HG03175 (cell line): ENCODE data around the gene NUP153.
"Not testable (repeated sequence)": the region's sequence is repeated elsewhere in the genome, so short reads cannot be mapped to it uniquely, and the experiment has no call there.

Experiments used
- ATAC-seq: cut with Tn5 transposase; IDR thresholded peaks from one replicate; pipeline ENCODE4 v1.9.1; 2021; ENCODE audit warnings: mild to moderate bottlenecking, moderate library complexity; ENCODE audit not compliant: unreplicated experiment

Gene NUP153

GRCh38 chr6:17612048-17612447 lies 94.7 kb downstream of the NUP153 start:
- no peak for ATAC-seq

- no peak for ATAC-seq
These were observed 95.9 kb downstream of the NUP153 start for GRCh38 chr6:17610835-17611234.

GRCh38 chr6:17606606-17607005 lies 100.1 kb downstream of the NUP153 start:
- no peak for ATAC-seq

- ATAC-seq: no peak
These were observed 103.8 kb downstream of the NUP153 start for GRCh38 chr6:17602888-17603287.

- no peak for ATAC-seq
These were observed 105.4 kb downstream of the NUP153 start for GRCh38 chr6:17601386-17601703.

GRCh38 chr6:17600527-17601385 lies 106.0 kb downstream of the NUP153 start:
- peak; percentile 50 for ATAC-seq

- ATAC-seq: peak; percentile 88
These were observed 106.7 kb downstream of the NUP153 start, which contains the start of gene FAM8A1 for GRCh38 chr6:17599877-17600526. FAM8A1 (plus strand) TSS chr6:17600302; CDS start chr6:17600410, 108 bp downstream.

GRCh38 chr6:17596085-17596484 lies 110.6 kb downstream of the NUP153 start:
- ATAC-seq: no peak

GRCh38 chr6:17593246-17593645 lies 113.5 kb downstream of the NUP153 start:
- no peak for ATAC-seq

- no peak for ATAC-seq
These were observed 115.4 kb downstream of the NUP153 start for GRCh38 chr6:17591287-17591686.

- ATAC-seq: no peak
These were observed 117.2 kb downstream of the NUP153 start for GRCh38 chr6:17589406-17590096.

GRCh38 chr6:17588011-17588410 lies 118.7 kb downstream of the NUP153 start:
- no peak for ATAC-seq

- ATAC-seq: not testable (repeated sequence)
These were observed 120.1 kb downstream of the NUP153 start for GRCh38 chr6:17586623-17587022.

- peak; percentile 51 for ATAC-seq
These were observed 120.8 kb downstream of the NUP153 start for GRCh38 chr6:17585766-17586490.

GRCh38 chr6:17584241-17584803 lies 122.4 kb downstream of the NUP153 start:
- no peak for ATAC-seq

GRCh38 chr6:17583811-17584210 lies 122.9 kb downstream of the NUP153 start:
- no peak for ATAC-seq

GRCh38 chr6:17581282-17581681 lies 125.4 kb downstream of the NUP153 start:
- not testable (repeated sequence) for ATAC-seq

GRCh38 chr6:17580518-17581048 lies 126.1 kb downstream of the NUP153 start:
- peak; percentile 77 for ATAC-seq

- no peak for ATAC-seq
These were observed 129.7 kb downstream of the NUP153 start for GRCh38 chr6:17577059-17577458.

GRCh38 chr6:17574866-17575560 lies 131.7 kb downstream of the NUP153 start:
- ATAC-seq: no peak
